GM23338 (cell line): ENCODE data around the gene ABCA1. TPM values are rescaled to one million over a fixed set of nuclear protein-coding genes. Genes with fewer than 3 reads are reported as not detected.

ENCODE experiments used
- ATAC-seq: fragments of 200-7000 bp; cut with Tn5 transposase; 3 replicates; pipeline ENCODE4 v1.9.1; 2020
- DNase-seq: peaks from one replicate; pipeline ENCODE4 v3.0.0-alpha.2; 2015; ENCODE audit warnings: low spot score
- H2AFZ ChIP-seq: fragments of 200-600 bp; sonication (generic); 2 replicates; pipeline ENCODE4 v1.8.0; 2016; ENCODE audit warnings: antibody characterized with exemption, mild to moderate bottlenecking, moderate library complexity
- H3F3A ChIP-seq: fragments of 200-600 bp; sonication (generic); replicated peaks from 2 replicates; pipeline ENCODE4 v1.8.0; 2017; ENCODE audit warnings: antibody characterized with exemption, mixed run types, low read depth
- H3K27ac ChIP-seq: fragments of 200-600 bp; sonication (generic); 2 replicates; pipeline ENCODE4 v1.6.1; 2016; ENCODE audit warnings: low read depth
- H3K27me3 ChIP-seq: fragments of 200-600 bp; sonication (generic); 2 replicates; pipeline ENCODE4 v1.8.0; 2016; ENCODE audit warnings: mild to moderate bottlenecking, mixed run types, moderate library complexity; ENCODE audit not compliant: insufficient read depth
- H3K36me3 ChIP-seq: fragments of 200-600 bp; sonication (generic); 2 replicates; pipeline ENCODE4 v1.8.0; 2016; ENCODE audit warnings: mild to moderate bottlenecking; ENCODE audit not compliant: insufficient read depth
- H3K4me1 ChIP-seq: fragments of 200-600 bp; sonication (generic); 2 replicates; pipeline ENCODE4 v1.8.0; 2016; ENCODE audit warnings: mild to moderate bottlenecking, moderate library complexity; ENCODE audit not compliant: insufficient read depth
- H3K4me2 ChIP-seq: fragments of 200-600 bp; sonication (generic); 2 replicates; pipeline ENCODE4 v1.7.1; 2017; ENCODE audit warnings: mixed run types
- H3K4me3 ChIP-seq: fragments of 200-600 bp; sonication (generic); 2 replicates; pipeline ENCODE4 v1.6.1; 2016; ENCODE audit warnings: mixed run types
- H3K79me2 ChIP-seq: fragments of 200-600 bp; sonication (generic); replicated peaks from 2 replicates; pipeline ENCODE4 v1.8.0; 2017; ENCODE audit warnings: mild to moderate bottlenecking; ENCODE audit not compliant: insufficient read depth
- H3K9me2 ChIP-seq: fragments of 200-600 bp; sonication (generic); 2 replicates; pipeline ENCODE4 v1.8.0; 2017; ENCODE audit not compliant: insufficient read depth
- H4K20me1 ChIP-seq: fragments of 200-600 bp; sonication (generic); replicated peaks from 2 replicates; pipeline ENCODE4 v1.8.0; 2017; ENCODE audit warnings: mild to moderate bottlenecking; ENCODE audit not compliant: insufficient read depth
- H3K27ac Mint-ChIP-seq: 2 replicates; pipeline ENCODE4 v1.8.0; 2020; ENCODE audit warnings: inconsistent platforms, mild to moderate bottlenecking, moderate library complexity, mixed read lengths
- H3K27me3 Mint-ChIP-seq: 3 replicates; pipeline ENCODE4 v1.8.0; 2022; ENCODE audit warnings: low read depth, mild to moderate bottlenecking, moderate library complexity, mixed read lengths, inconsistent platforms; ENCODE audit not compliant: insufficient read depth, poor library complexity
- H3K36me3 Mint-ChIP-seq: 3 replicates; pipeline ENCODE4 v1.8.0; 2021; ENCODE audit warnings: low read depth, mild to moderate bottlenecking, inconsistent platforms, moderate library complexity, mixed read lengths
- H3K4me1 Mint-ChIP-seq: 3 replicates; pipeline ENCODE4 v1.8.0; 2020; ENCODE audit warnings: mild to moderate bottlenecking, inconsistent platforms, mixed read lengths
- H3K4me3 Mint-ChIP-seq: 3 replicates; pipeline ENCODE4 v1.8.0; 2021; ENCODE audit warnings: moderate library complexity, mild to moderate bottlenecking, inconsistent platforms, mixed read lengths
- H3K9me3 Mint-ChIP-seq: 3 replicates; pipeline ENCODE4 v1.8.0; 2020; ENCODE audit warnings: moderate library complexity, mild to moderate bottlenecking, inconsistent platforms, mixed read lengths
- CREB1 ChIP-seq: fragments of 250-450 bp; sonication (Bioruptor Pico); IDR thresholded peaks from 2 replicates; pipeline ENCODE4 v1.5.0; 2020; ENCODE audit warnings: low read depth, mild to moderate bottlenecking, moderate library complexity
- EZH2 ChIP-seq: fragments of 200-600 bp; sonication (generic); IDR thresholded peaks from one replicate; pipeline ENCODE4 v1.8.0; 2017; ENCODE audit warnings: antibody characterized with exemption, mild to moderate bottlenecking, low read depth; ENCODE audit not compliant: unreplicated experiment
- EZH2phosphoT487 ChIP-seq: fragments of 200-600 bp; sonication (generic); IDR thresholded peaks from one replicate; pipeline ENCODE4 v1.8.1; 2018; ENCODE audit warnings: antibody characterized with exemption; ENCODE audit not compliant: unreplicated experiment
- JUNB ChIP-seq: IDR thresholded peaks from one replicate; pipeline ENCODE4 v1.6.1; 2016; ENCODE audit warnings: antibody characterized with exemption; ENCODE audit not compliant: unreplicated experiment
- NANOG ChIP-seq: IDR thresholded peaks from 2 replicates; pipeline ENCODE4 v1.6.1; 2016; ENCODE audit warnings: antibody characterized with exemption, borderline replicate concordance
- POLR2AphosphoS5 ChIP-seq: IDR thresholded peaks from 2 replicates; pipeline ENCODE4 v1.6.1; 2016; ENCODE audit warnings: antibody characterized with exemption, low read depth
- STAT1 ChIP-seq: IDR thresholded peaks from one replicate; pipeline ENCODE4 v1.6.1; 2016; ENCODE audit warnings: antibody characterized with exemption; ENCODE audit not compliant: unreplicated experiment
- ZNF114 ChIP-seq: fragments of 250-450 bp; sonication (Bioruptor Pico); IDR thresholded peaks from 2 replicates; pipeline ENCODE4 v1.5.0; 2020; ENCODE audit warnings: mild to moderate bottlenecking, moderate library complexity
- ZNF331 ChIP-seq: fragments of 250-450 bp; sonication (Bioruptor Pico); IDR thresholded peaks from 2 replicates; pipeline ENCODE4 v1.5.0; 2020; ENCODE audit warnings: low read depth, mild to moderate bottlenecking, moderate library complexity
- polyA plus RNA-seq: library from polyadenylated mRNA; unstranded; fragments of >200 nt; fragmentation: Nextera tagmentation; extraction: Ambion mirVana; gene quantifications from 2 replicates; pipeline ENCODE4 v1.2.1, GENCODE V29; 2016
- total RNA-seq: library from RNA; depleted of rRNA; stranded (reverse); fragments of >200 nt; shearing (Covaris generic); gene quantifications from 2 replicates; pipeline ENCODE4 v1.2.3, GENCODE V29; 2014
- TF ChIP-seq, protein P1 (sequence below): IDR thresholded peaks from one replicate; pipeline ENCODE4 v1.6.1; 2018; ENCODE audit warnings: antibody characterized with exemption; ENCODE audit not compliant: unreplicated experiment
- TF ChIP-seq, protein P2 (sequence below): fragments of 250-450 bp; sonication (Bioruptor Pico); IDR thresholded peaks from 2 replicates; pipeline ENCODE4 v1.5.0; 2020; ENCODE audit warnings: mild to moderate bottlenecking, moderate library complexity
- TF ChIP-seq, protein P3 (sequence below): IDR thresholded peaks from 2 replicates; pipeline ENCODE4 v1.6.1; 2016; ENCODE audit warnings: antibody characterized with exemption
- TF ChIP-seq, protein P4 (sequence below), 2 experiments: fragments of 200-600 bp in 1 of 2; sonication (generic) in 1 of 2; conservative IDR thresholded peaks; 2 replicates each; pipeline versions ENCODE4 v1.5.1 to v1.6.1; 2016 to 2017; ENCODE audit warnings: antibody characterized with exemption in 2 of 2, low read depth in 2 of 2, mild to moderate bottlenecking in 2 of 2, moderate library complexity in 1 of 2

The ABCA1 gene
- total and polyA plus RNA-seq, 2 experiments from 2014 or later = 1.4 to 2.8 TPM

DNA sequence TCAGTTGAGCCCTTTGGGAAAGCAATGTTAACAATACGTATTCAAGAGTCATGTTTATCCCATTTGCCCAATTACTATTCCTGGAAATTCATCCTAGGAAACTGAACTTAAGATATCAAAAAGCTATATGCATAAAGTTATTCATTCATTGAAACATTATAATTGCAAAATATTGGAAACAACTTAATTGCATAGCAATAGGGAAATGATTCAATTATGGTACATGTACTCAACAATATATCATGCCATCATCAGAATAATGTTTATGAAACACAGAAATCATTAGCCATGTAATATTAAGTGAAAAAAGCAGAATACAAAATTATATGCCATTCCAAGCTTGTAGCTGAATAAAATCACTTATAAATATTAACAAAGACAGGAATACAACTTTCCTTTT lies 35.3 kb downstream of the ABCA1 start:
- ATAC-seq (no peak), DNase-seq (no peak)
- Mint-ChIP-seq H3K36me3 (peaks cover 6% of the 10 kb centered on the region), H3K27ac (no peak overlapping the region), H3K9me3 (no peaks in the 10 kb centered on the region), H3K4me1 (peaks cover 15% of the 10 kb centered on the region), H3K27me3 (peaks cover 3% of the 10 kb centered on the region), H3K4me3 (no peak overlapping the region)
- H4K20me1 ChIP-seq = no peaks in the 10 kb centered on the region
- no peak overlapping the region for H3K4me3 ChIP-seq
- TF ChIP-seq NANOG (no peak), ZNF331 (no peak), POLR2AphosphoS5 (no peak), CREB1 (CRISPR knock-in tag) (no peak), JUNB (no peak), EZH2 (no peak), STAT1 (no peak), ZNF114 (CRISPR knock-in tag) (no peak), EZH2phosphoT487 (no peak)
- TF ChIP-seq, protein P1, sequence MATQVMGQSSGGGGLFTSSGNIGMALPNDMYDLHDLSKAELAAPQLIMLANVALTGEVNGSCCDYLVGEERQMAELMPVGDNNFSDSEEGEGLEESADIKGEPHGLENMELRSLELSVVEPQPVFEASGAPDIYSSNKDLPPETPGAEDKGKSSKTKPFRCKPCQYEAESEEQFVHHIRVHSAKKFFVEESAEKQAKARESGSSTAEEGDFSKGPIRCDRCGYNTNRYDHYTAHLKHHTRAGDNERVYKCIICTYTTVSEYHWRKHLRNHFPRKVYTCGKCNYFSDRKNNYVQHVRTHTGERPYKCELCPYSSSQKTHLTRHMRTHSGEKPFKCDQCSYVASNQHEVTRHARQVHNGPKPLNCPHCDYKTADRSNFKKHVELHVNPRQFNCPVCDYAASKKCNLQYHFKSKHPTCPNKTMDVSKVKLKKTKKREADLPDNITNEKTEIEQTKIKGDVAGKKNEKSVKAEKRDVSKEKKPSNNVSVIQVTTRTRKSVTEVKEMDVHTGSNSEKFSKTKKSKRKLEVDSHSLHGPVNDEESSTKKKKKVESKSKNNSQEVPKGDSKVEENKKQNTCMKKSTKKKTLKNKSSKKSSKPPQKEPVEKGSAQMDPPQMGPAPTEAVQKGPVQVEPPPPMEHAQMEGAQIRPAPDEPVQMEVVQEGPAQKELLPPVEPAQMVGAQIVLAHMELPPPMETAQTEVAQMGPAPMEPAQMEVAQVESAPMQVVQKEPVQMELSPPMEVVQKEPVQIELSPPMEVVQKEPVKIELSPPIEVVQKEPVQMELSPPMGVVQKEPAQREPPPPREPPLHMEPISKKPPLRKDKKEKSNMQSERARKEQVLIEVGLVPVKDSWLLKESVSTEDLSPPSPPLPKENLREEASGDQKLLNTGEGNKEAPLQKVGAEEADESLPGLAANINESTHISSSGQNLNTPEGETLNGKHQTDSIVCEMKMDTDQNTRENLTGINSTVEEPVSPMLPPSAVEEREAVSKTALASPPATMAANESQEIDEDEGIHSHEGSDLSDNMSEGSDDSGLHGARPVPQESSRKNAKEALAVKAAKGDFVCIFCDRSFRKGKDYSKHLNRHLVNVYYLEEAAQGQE = no peak
- TF ChIP-seq, protein P2, sequence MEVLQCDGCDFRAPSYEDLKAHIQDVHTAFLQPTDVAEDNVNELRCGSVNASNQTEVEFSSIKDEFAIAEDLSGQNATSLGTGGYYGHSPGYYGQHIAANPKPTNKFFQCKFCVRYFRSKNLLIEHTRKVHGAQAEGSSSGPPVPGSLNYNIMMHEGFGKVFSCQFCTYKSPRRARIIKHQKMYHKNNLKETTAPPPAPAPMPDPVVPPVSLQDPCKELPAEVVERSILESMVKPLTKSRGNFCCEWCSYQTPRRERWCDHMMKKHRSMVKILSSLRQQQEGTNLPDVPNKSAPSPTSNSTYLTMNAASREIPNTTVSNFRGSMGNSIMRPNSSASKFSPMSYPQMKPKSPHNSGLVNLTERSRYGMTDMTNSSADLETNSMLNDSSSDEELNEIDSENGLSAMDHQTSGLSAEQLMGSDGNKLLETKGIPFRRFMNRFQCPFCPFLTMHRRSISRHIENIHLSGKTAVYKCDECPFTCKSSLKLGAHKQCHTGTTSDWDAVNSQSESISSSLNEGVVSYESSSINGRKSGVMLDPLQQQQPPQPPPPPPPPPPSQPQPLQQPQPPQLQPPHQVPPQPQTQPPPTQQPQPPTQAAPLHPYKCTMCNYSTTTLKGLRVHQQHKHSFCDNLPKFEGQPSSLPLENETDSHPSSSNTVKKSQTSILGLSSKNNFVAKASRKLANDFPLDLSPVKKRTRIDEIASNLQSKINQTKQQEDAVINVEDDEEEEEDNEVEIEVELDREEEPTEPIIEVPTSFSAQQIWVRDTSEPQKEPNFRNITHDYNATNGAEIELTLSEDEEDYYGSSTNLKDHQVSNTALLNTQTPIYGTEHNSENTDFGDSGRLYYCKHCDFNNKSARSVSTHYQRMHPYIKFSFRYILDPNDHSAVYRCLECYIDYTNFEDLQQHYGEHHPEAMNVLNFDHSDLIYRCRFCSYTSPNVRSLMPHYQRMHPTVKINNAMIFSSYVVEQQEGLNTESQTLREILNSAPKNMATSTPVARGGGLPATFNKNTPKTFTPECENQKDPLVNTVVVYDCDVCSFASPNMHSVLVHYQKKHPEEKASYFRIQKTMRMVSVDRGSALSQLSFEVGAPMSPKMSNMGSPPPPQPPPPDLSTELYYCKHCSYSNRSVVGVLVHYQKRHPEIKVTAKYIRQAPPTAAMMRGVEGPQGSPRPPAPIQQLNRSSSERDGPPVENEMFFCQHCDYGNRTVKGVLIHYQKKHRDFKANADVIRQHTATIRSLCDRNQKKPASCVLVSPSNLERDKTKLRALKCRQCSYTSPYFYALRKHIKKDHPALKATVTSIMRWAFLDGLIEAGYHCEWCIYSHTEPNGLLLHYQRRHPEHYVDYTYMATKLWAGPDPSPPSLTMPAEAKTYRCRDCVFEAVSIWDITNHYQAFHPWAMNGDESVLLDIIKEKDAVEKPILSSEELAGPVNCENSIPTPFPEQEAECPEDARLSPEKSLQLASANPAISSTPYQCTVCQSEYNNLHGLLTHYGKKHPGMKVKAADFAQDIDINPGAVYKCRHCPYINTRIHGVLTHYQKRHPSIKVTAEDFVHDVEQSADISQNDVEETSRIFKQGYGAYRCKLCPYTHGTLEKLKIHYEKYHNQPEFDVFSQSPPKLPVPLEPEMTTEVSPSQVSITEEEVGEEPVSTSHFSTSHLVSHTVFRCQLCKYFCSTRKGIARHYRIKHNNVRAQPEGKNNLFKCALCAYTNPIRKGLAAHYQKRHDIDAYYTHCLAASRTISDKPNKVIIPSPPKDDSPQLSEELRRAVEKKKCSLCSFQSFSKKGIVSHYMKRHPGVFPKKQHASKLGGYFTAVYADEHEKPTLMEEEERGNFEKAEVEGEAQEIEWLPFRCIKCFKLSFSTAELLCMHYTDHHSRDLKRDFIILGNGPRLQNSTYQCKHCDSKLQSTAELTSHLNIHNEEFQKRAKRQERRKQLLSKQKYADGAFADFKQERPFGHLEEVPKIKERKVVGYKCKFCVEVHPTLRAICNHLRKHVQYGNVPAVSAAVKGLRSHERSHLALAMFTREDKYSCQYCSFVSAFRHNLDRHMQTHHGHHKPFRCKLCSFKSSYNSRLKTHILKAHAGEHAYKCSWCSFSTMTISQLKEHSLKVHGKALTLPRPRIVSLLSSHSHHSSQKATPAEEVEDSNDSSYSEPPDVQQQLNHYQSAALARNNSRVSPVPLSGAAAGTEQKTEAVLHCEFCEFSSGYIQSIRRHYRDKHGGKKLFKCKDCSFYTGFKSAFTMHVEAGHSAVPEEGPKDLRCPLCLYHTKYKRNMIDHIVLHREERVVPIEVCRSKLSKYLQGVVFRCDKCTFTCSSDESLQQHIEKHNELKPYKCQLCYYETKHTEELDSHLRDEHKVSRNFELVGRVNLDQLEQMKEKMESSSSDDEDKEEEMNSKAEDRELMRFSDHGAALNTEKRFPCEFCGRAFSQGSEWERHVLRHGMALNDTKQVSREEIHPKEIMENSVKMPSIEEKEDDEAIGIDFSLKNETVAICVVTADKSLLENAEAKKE (CRISPR knock-in tag) = no peak
- TF ChIP-seq, protein P3, sequence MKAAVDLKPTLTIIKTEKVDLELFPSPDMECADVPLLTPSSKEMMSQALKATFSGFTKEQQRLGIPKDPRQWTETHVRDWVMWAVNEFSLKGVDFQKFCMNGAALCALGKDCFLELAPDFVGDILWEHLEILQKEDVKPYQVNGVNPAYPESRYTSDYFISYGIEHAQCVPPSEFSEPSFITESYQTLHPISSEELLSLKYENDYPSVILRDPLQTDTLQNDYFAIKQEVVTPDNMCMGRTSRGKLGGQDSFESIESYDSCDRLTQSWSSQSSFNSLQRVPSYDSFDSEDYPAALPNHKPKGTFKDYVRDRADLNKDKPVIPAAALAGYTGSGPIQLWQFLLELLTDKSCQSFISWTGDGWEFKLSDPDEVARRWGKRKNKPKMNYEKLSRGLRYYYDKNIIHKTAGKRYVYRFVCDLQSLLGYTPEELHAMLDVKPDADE = no peak
- TF ChIP-seq, protein P4, sequence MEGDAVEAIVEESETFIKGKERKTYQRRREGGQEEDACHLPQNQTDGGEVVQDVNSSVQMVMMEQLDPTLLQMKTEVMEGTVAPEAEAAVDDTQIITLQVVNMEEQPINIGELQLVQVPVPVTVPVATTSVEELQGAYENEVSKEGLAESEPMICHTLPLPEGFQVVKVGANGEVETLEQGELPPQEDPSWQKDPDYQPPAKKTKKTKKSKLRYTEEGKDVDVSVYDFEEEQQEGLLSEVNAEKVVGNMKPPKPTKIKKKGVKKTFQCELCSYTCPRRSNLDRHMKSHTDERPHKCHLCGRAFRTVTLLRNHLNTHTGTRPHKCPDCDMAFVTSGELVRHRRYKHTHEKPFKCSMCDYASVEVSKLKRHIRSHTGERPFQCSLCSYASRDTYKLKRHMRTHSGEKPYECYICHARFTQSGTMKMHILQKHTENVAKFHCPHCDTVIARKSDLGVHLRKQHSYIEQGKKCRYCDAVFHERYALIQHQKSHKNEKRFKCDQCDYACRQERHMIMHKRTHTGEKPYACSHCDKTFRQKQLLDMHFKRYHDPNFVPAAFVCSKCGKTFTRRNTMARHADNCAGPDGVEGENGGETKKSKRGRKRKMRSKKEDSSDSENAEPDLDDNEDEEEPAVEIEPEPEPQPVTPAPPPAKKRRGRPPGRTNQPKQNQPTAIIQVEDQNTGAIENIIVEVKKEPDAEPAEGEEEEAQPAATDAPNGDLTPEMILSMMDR (conservative IDR thresholded peaks at IDR 0.05; ENCODE audit: low read depth in 2 of 2) = no peak
- H3K4me2 ChIP-seq = no peak overlapping the region
- H3K27ac ChIP-seq = no peak overlapping the region
- no peaks in the 10 kb centered on the region for H3K27me3 ChIP-seq
- H3F3A ChIP-seq = no peaks in the 10 kb centered on the region
- no peak overlapping the region for H2AFZ ChIP-seq
- H3K79me2 ChIP-seq = no peaks in the 10 kb centered on the region; the same call in 1 of the 2 replicates
- no peaks in the 10 kb centered on the region for H3K9me2 ChIP-seq
- no peaks in the 10 kb centered on the region; the same call in 1 of the 2 replicates for H3K36me3 ChIP-seq
- peaks cover 19% of the 10 kb centered on the region for H3K4me1 ChIP-seq
